Dendritic cell treated with granulocyte-macrophage colony-stimulating factor and Interleukin-4, amounts not matched to agents 40 ng/mL and 50 ng/mL, for 4 days (primary cell): ENCODE measurements around the gene PHLDA2.
"Not testable (repeated sequence)": the region's sequence is repeated elsewhere in the genome, so short reads cannot be mapped to it uniquely, and the experiment has no call there.

Source experiments
- H3K27ac Mint-ChIP-seq: one replicate; pipeline ENCODE4 v1.8.0; 2022; ENCODE audit warnings: mild to moderate bottlenecking, mixed read lengths
- H3K27me3 Mint-ChIP-seq: one replicate; pipeline ENCODE4 v1.8.0; 2022; ENCODE audit warnings: mild to moderate bottlenecking, mixed read lengths
- H3K36me3 Mint-ChIP-seq: one replicate; pipeline ENCODE4 v1.8.0; 2022; ENCODE audit warnings: low read depth, mixed read lengths
- H3K4me1 Mint-ChIP-seq: one replicate; pipeline ENCODE4 v1.8.0; 2022; ENCODE audit warnings: low read depth, mixed read lengths
- H3K4me3 Mint-ChIP-seq: one replicate; pipeline ENCODE4 v1.8.0; 2022; ENCODE audit warnings: mild to moderate bottlenecking, moderate library complexity, mixed read lengths
- H3K9me3 Mint-ChIP-seq: one replicate; pipeline ENCODE4 v1.8.0; 2022; ENCODE audit warnings: mixed read lengths
- intact Hi-C: fragments of 100-400 bp; cut with micrococcal nuclease; formaldehyde crosslinking; loops from one replicate; pipeline ENCODE4 v1.15.0; 2022

Gene PHLDA2

DNA sequence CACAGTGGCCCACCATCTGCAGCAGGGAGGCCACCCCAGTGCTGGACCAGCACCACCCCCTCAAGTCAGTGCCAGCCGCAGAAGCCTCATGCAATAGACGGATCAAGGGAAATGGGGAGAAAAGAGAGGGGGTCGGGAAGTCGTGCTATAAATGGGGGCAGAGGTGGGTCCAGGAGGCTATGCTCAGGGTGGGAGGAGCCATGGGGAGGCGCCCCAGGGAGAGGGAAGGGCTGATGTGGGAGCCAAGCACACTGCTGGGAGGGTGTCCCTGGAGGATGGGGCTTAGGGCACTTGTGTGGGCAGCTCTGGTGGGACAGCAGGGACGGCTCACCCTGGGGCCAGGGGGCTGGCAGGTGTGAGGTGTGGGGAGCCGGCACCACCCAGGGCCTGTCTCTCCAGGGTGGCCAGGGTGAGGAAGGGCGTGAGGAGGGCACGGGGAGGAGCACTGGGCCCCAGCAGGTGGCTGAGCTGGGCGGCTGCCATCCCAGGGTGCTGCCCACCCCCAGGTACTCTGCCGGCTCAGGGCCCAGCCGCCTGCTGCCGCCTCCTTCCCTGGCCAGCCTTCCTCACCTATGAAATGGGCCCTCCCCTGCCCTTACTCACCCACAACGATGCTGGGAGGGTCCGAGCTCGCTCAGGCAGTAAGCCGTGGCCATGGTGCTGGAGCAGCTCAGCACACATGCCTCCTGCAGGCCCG, 18.0 kb downstream of the PHLDA2 start:
- intact Hi-C loops = no loop called here
- peaks cover 6% of the 10 kb centered on the region for H3K4me1 Mint-ChIP-seq
- no peak overlapping the region for H3K27ac Mint-ChIP-seq
- H3K4me3 Mint-ChIP-seq = no peak overlapping the region
- peaks cover 51% of the 10 kb centered on the region for H3K27me3 Mint-ChIP-seq
- no peaks in the 10 kb centered on the region for H3K9me3 Mint-ChIP-seq
- peaks cover 37% of the 10 kb centered on the region for H3K36me3 Mint-ChIP-seq

DNA sequence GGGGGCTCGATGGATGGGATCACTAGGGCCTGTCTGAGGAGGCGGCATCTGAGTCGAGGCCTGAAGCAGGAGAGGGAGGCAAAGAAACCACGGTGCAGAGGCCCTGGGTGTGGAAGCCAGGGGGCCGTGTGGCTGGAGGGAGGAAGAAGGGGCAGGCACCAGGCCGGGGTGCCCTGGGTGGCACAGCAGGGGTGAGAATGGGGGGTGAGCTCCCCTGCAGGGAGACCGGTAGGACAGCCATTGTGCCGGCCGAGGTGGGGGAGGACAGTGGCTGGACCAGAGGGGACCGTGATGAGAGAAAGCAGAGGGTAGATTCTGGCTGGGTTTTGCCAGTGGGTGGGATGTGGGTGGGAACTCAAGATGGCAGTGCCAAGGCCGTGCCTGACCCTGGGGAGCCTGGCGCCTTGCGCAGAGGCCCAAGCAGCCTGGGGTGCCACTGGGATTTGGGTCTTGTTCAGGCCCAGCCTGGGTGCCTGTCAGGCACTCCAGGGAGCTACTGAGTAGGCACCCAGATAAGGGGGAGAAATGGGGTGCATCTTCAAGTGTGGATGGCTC, 18.7 kb downstream of the PHLDA2 start:
- no peak overlapping the region for H3K27ac Mint-ChIP-seq
- H3K4me3 Mint-ChIP-seq = no peak overlapping the region
- H3K4me1 Mint-ChIP-seq = peaks cover 10% of the 10 kb centered on the region
- H3K27me3 Mint-ChIP-seq = peaks cover 51% of the 10 kb centered on the region
- intact Hi-C loops = no loop called here
- H3K36me3 Mint-ChIP-seq = peaks cover 44% of the 10 kb centered on the region
- H3K9me3 Mint-ChIP-seq = no peaks in the 10 kb centered on the region

DNA sequence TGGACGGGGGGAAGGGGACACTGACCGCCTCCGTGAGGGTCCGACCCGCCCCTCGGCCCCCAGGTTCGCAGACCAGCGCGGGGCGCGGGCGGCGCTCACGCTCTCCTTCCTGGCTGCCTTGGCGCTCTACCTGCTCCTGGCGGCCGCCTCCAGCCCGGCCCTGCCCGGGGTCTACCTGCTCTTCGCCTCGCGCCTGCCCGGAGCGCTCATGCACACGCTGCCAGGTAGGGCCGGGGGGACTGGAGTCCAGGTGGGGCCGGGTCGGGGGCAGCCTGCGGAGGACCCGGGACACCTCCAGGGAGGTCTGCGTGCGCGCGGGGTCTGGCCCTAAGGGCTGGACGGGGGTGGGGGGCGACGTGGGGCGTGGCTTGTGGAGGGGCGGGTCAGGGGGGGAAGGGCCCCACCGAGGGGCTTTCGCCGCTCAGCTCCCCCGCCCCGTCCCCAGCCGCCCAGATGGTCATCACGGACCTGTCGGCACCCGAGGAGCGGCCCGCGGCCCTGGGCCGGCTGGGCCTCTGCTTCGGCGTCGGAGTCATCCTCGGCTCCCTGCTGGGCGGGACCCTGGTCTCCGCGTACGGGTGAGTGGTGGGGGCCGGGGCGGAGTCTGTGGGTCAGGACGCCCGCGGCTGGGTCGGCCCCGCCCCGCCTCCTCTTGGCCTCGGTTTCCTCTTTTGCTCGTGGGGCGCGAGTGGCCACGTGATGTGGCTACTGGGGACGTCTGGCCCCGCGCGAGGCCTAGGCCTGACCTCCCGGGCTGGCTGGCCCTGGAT, 19.9 kb downstream of the PHLDA2 start:
- intact Hi-C loops = no loop called here
- Mint-ChIP-seq H3K9me3 (peaks cover 11% of the 10 kb centered on the region), H3K4me1 (peaks cover 20% of the 10 kb centered on the region), H3K27me3 (peaks cover 45% of the 10 kb centered on the region), H3K27ac (no peak overlapping the region), H3K4me3 (no peak overlapping the region), H3K36me3 (peaks cover 56% of the 10 kb centered on the region)

DNA sequence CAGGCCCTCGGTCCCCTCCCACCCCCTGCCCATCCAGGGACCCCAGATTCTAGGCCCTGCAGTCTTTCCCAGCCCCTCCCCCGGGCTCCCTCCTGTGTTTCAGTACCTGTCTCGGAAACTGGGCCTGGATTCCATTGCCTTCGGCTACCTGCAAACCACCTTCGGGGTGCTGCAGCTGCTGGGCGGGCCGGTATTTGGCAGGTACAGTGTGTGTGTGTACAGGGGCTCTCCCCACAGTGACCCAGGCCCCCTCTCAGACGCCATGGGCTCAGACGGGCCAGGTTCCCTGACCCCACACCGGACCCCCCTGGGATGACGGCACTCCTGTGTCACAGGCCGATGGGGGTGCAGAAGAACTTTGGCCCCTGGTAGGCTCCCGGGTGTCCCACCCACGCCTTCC, 21.1 kb downstream of the PHLDA2 start:
- H3K36me3 Mint-ChIP-seq = peaks cover 66% of the 10 kb centered on the region
- H3K9me3 Mint-ChIP-seq = peaks cover 11% of the 10 kb centered on the region
- no peak overlapping the region for H3K27ac Mint-ChIP-seq
- peaks cover 34% of the 10 kb centered on the region for H3K27me3 Mint-ChIP-seq
- H3K4me1 Mint-ChIP-seq = peaks cover 32% of the 10 kb centered on the region
- H3K4me3 Mint-ChIP-seq = no peak overlapping the region
- intact Hi-C loops = no loop called here

DNA sequence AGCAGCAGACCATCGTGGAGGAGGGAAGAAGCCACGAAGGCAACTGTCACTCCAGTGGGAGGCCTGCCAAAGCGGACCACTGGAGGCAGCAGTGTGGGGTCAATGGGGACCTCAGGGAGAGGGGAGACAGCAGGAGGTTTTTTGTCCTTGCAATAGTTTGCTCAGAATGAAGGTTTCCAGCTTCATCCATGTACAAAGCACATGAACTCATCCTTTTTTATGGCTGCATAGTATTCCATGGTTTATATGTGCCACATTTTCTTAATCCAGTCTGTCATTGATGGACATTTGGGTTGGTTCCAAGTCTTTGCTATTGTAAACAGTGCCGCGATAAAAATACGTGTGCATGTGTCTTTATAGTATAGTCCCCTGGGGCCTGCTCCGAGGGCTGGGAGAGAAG, 23.9 kb downstream of the PHLDA2 start:
- H3K36me3 Mint-ChIP-seq = peaks cover 56% of the 10 kb centered on the region
- H3K4me3 Mint-ChIP-seq, H3K27ac Mint-ChIP-seq, intact Hi-C loops: not testable (repeated sequence)
- H3K27me3 Mint-ChIP-seq = peaks cover 16% of the 10 kb centered on the region
- H3K4me1 Mint-ChIP-seq = peaks cover 42% of the 10 kb centered on the region
- H3K9me3 Mint-ChIP-seq = peaks cover 11% of the 10 kb centered on the region

DNA sequence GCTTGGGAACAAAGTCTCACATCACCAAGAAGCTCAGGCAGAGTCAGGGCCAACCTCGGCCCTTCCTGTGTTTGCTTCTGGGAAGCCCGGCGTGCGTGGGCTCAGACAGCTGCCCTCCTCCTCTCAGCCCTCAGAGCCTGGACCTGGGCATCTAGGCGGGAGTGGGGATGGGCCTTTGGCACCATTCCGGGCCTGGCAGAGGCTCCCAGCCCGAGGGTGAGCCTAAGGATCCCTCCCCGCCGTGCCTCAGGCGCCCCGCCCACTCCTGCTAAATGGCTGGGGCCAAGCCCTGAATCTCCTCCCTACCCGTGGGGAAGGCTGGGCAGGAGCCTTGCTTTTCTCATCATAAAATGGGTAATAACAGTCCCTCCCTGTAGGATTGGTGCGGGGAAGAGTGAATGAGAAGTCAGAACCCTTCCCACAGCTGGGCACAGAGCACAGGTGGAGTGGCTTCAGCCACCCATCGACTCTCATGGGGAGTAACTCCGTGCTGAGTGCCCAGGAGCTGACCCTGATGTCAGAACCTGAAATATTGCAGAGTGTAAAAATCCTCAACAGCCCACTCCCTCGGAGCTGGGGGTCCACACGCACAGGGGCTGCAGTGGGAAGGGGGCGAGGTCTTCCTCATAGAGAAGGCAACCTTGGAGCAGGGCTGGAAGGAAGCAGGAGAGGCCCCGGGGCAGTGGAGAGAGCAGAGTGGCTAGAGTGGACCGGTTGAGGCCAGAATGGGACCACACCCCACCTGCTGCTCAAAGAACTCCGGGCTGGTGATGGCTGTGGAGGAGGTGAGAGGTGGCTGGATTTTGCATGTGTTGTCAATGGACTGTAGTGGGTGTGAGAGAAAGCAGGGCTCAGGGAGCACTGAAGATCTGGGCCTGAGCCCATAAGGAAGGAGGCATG, 24.8 kb downstream of the PHLDA2 start:
- Mint-ChIP-seq H3K4me1 (peaks cover 51% of the 10 kb centered on the region), H3K9me3 (peaks cover 11% of the 10 kb centered on the region), H3K36me3 (peaks cover 49% of the 10 kb centered on the region), H3K4me3 (no peak overlapping the region), H3K27me3 (peaks cover 14% of the 10 kb centered on the region), H3K27ac (no peak overlapping the region)
- intact Hi-C loops = no loop called here

DNA sequence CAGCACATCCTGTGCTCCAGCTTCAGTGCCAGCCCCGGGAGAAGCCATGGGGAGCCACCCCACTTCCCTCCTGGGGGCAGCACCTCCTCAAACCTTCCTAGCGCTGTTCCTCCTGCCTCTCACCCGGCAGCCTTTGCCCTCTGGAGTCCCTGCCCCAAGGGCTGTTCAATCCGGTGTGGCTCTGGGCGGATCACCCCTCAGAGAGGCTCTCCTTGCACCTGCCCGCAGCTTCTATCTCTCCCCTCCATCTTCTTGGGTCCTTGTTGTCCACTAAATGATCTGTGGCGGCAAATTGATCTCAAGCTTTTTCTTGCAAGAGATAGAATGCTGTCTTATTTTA, 25.6 kb downstream of the PHLDA2 start:
- intact Hi-C loops = loop anchor here (2.0 kb wide), 1 partner anchor 25 kb away; the partner anchor contains the start of gene PHLDA2
- peaks cover 58% of the 10 kb centered on the region for H3K4me1 Mint-ChIP-seq
- peaks cover 49% of the 10 kb centered on the region for H3K36me3 Mint-ChIP-seq
- peak overlapping the region; percentile 53 for H3K4me3 Mint-ChIP-seq
- H3K27me3 Mint-ChIP-seq = peaks cover 12% of the 10 kb centered on the region
- H3K9me3 Mint-ChIP-seq = peaks cover 11% of the 10 kb centered on the region
- H3K27ac Mint-ChIP-seq = peak overlapping the region; percentile 83

DNA sequence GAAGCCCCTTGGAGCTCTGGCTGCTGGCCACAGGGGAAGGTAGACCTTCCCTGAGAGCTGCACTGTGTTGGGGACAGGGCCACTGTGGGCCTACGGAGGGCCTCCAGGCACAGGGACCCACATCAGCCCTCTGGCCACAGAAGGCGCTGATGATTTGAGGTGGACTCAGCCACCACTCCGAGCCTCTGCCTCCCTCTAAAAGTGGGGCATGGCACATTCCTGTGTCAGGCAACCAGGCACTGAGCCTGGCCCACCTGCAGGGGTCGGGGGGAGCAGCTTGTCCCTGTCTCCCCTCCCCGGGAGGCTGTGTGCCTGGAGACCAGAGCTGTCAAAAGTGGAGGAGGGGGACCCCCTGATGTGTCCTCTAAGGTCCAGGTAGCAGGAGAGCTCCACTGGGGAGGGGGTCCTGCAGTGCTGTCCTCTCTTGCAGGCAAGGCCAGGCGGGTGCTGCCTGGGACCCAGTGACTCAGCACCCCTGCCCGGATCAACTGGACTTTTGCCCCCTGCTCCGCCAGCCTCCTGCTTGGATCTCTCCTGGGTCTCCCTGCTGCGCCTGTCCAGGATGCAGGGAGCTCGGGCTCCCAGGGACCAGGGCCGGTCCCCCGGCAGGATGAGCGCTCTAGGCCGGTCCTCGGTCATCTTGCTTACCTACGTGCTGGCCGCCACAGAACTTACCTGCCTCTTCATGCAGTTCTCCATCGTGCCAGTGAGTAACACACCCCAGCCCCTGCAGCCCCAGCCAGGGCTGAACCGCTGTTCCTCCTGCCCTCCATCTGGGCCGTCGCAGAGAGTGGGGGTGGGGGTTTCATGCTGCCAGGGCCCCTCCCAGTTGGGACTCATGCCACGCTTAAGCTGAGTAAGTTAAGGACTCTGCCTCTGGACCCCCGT, 26.2 kb downstream of the PHLDA2 start:
- Mint-ChIP-seq H3K27ac (peak overlapping the region; percentile 83), H3K4me1 (peaks cover 65% of the 10 kb centered on the region), H3K9me3 (peaks cover 11% of the 10 kb centered on the region)

DNA sequence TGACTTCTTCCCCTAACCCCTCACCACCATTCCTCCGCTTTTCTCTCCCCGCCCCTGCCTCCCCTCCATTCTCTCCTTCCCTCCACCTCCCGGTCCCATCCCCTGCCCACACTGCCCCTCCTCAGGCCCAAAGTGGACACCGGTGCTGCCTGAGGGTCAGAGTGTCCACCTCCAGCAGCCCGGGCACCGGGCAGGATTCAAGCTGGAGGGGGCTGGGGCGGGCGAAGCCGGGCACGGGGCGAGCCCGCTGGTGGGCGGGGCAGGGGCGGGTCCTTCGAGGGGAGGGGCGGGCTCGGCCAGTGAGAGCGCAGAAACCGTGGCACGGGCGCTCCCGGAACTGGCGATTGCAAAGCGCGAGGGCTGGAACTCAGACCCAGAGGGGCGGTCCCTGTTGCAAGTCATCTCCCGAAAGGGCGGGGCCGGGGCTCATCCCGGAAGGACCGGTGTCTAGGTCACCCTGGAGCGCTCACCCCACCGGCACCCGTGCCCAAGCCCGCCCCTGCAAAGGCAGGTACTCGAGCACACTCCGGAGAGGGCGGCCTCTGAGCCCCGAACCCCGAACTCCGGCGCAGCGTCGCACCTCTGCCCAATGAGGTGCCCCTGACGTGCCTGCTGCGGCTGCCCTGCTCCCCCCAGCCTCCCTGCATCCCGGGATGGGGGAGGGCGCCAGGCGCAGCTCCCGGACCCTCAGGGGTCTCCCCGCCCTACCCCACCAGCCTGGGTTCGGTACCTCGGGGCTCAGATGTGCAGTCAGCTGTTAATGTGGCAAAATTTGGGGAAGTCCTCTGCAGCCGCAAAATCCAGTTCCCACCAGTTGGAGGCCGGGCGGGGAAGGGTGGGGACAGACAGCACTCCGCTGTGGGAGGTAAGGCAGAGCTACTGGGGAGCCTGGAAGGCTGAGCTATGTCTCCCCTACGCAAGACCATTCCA, 27.1 kb downstream of the PHLDA2 start:
- peak overlapping the region; percentile 75 for H3K4me3 Mint-ChIP-seq
- H3K9me3 Mint-ChIP-seq = peaks cover 11% of the 10 kb centered on the region
- peak overlapping the region; percentile 83 for H3K27ac Mint-ChIP-seq
- intact Hi-C loops = loop anchor here (1.0 to 2.0 kb wide), 2 partner anchors 27 to 31 kb away; partner anchors contain the start of gene PHLDA2
- H3K4me1 Mint-ChIP-seq = peaks cover 74% of the 10 kb centered on the region
- H3K36me3 Mint-ChIP-seq = peaks cover 35% of the 10 kb centered on the region
- peaks cover 7% of the 10 kb centered on the region for H3K27me3 Mint-ChIP-seq

More for the DNA sequence above, 26.2 kb downstream of the PHLDA2 start:
- intact Hi-C loops = loop anchor here (1.0 to 2.0 kb wide), 2 partner anchors 26 to 30 kb away; partner anchors contain the start of gene PHLDA2
- H3K4me3 Mint-ChIP-seq = peak overlapping the region; percentile 75
- H3K27me3 Mint-ChIP-seq = peaks cover 7% of the 10 kb centered on the region
- peaks cover 43% of the 10 kb centered on the region for H3K36me3 Mint-ChIP-seq

DNA sequence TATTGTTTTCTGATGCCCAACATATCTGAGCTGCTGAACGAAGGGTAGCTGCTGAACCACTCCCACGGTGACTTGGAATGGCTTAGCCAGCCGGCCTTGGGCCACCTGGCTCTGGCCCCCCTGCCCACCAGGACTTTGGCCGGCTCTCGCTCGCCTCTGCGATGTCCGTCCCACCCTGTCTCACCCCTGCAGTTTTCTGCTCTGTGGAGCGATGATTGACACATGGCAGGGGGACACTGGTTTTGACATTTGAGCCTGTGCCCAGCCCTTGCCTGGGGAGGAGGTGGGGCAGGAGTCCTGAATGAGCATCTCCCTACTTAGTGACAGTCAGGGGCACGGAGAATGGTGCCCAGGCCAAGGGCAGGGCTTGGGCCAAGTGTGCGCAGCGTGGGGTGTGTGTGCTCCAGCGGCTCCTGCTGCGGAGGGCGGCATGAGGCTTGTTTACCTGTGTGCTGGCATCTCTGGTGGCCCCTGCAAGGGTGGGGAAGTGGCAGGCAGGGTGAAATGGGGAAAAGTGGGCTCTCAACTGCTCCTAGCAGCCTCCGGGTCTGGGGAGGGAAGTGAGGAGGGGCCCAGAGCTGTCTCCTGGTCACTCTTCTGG, 27.9 kb downstream of the PHLDA2 start:
- Mint-ChIP-seq H3K4me1 (peaks cover 82% of the 10 kb centered on the region), H3K36me3 (peaks cover 29% of the 10 kb centered on the region), H3K27me3 (peaks cover 14% of the 10 kb centered on the region), H3K4me3 (peak overlapping the region; percentile 75), H3K9me3 (peaks cover 11% of the 10 kb centered on the region), H3K27ac (peak overlapping the region; percentile 83)
- intact Hi-C loops = no loop called here

DNA sequence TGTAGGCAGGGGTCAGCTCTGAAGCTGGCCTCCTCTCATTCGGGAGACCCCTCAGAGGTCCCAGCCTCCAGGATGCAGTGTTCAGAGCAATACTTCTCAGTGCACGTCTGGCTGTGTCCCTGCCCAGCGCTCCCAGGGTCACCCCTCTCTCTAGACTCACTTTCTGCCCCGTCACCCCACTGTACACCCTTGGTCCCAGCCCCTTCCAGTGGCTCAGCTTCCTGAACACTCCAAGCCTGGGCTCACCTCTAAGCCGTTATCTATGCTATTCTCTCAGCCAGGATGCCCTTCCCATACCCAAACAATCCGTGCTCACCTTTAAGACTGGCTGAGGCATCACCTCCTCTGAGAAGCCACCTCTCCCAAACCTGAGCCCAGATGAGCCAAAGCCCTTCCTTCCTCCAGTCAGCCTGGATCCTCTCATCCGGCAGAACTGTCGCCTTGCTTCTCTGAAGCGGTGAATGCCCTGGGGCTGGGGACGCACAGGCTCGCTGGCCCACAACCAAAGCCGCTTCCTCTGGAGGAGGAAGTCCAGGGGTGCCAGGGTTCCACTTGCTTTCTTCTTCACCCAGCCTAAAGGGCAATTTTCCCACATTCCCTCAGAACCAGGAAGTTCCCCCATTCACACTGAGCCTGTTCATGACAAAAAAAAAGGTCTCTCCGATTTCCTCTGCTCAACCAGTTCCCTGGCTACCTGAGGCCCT, 30.0 kb downstream of the PHLDA2 start:
- peaks cover 22% of the 10 kb centered on the region for H3K27me3 Mint-ChIP-seq
- peak overlapping the region; percentile 89 for H3K27ac Mint-ChIP-seq
- intact Hi-C loops = no loop called here
- H3K4me3 Mint-ChIP-seq = peak overlapping the region; percentile 63
- H3K9me3 Mint-ChIP-seq = no peaks in the 10 kb centered on the region
- H3K36me3 Mint-ChIP-seq = peaks cover 9% of the 10 kb centered on the region
- peaks cover 74% of the 10 kb centered on the region for H3K4me1 Mint-ChIP-seq
